WI38 (cell line): ENCODE results near the gene PLAGL2.

Experiments
- H3K4me3 ChIP-seq: 2 replicates; pipeline ENCODE4 v1.5.1; 2011; ENCODE audit warnings: low read depth, mild to moderate bottlenecking, control low read depth, low read length
- TF ChIP-seq, protein P1 (sequence below): IDR thresholded peaks from 2 replicates; pipeline ENCODE4 v1.5.1; 2012; ENCODE audit warnings: low read depth, mild to moderate bottlenecking, control low read depth, low read length

Gene PLAGL2

DNA sequence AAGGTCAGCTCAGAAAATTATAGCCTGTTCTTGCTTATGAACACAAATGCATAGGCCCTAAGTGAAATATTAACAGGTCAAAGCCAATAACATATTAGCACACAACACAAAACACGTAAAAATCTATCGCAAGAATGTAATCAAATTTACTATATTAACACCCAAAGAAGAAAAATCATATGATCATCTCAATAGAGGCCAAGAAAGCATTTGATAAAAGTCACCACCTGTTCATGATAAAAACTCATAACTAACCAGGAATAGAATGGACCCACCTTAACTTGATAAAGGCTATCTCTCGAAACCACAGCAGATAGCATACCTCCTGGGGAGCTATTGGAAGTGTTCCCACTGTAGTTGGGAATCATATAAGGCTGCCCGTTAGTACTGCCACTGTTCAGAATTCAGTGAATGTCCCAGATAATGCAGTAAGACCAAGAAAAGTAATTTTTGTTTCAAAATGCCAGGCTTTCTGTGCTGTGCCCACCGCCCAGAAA is 21.8 kb upstream of the PLAGL2 start:
- TF ChIP-seq, protein P1, sequence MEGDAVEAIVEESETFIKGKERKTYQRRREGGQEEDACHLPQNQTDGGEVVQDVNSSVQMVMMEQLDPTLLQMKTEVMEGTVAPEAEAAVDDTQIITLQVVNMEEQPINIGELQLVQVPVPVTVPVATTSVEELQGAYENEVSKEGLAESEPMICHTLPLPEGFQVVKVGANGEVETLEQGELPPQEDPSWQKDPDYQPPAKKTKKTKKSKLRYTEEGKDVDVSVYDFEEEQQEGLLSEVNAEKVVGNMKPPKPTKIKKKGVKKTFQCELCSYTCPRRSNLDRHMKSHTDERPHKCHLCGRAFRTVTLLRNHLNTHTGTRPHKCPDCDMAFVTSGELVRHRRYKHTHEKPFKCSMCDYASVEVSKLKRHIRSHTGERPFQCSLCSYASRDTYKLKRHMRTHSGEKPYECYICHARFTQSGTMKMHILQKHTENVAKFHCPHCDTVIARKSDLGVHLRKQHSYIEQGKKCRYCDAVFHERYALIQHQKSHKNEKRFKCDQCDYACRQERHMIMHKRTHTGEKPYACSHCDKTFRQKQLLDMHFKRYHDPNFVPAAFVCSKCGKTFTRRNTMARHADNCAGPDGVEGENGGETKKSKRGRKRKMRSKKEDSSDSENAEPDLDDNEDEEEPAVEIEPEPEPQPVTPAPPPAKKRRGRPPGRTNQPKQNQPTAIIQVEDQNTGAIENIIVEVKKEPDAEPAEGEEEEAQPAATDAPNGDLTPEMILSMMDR = no peak
- H3K4me3 ChIP-seq = no peak overlapping the region

DNA sequence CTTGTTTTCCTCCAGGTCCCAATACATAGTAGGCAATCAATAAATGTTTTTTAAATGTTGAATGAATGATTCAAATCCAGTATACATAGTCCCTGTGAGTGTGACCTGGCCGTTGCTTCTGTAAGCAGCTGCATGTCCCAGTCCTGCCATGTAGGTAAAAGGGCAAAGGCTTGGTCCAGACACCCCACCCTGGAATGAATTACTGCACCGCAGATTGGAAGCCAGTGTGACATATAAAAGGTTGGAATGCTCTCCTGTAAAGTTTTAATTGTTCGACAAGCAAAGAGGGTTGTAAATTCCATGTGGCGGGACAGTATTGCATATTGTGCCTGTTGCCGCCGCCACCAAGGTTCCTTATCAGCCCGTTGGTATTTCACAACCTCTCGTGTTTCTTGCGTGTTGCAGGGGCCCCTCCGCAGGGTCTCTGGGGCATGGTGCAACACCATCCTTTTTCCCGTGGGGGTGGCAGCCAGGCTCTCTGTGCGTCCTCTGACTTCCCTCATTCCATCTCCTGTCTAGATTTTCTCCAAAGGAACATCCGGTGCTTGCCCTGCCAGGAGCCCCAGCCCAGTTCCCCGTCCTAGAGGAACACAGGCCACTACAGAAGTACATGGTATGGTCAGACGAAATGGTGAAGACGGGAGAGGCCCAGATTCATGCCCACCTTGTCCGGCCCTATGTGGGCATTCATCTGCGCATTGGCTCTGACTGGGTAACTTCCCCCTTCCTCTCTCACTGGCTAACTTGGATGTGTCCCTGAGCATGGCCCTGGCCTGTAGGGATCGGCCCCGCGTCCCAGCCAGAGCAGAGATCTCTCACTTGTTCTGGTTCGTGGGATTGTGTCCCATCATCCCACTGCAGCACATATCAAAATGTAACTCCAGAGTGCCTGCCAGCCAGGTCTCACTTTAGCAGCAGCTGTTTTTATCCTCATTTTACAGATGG is 20.5 kb upstream of the PLAGL2 start:
- TF ChIP-seq, protein P1 = no peak
- no peak overlapping the region for H3K4me3 ChIP-seq

DNA sequence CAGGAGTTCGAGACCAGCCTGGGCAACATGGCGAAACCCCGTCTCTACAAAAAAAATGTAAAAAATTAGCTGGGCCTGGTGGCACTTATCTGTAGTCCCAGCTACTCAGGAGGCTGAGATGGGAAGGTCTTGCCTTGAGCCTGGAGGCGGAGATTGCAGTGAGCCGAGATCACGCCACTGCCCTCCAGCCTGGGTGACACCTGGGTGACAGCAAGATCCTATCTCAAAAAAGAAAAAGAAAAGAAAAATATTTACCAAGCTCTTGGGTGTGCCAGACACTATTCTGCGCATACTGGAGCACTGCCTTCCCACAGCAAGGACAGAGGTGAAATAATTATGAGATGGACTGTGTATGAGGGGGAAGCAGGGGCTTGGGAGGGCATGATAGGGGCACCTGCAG is 19.8 kb upstream of the PLAGL2 start:
- TF ChIP-seq, protein P1 = no peak
- H3K4me3 ChIP-seq = no peak overlapping the region

DNA sequence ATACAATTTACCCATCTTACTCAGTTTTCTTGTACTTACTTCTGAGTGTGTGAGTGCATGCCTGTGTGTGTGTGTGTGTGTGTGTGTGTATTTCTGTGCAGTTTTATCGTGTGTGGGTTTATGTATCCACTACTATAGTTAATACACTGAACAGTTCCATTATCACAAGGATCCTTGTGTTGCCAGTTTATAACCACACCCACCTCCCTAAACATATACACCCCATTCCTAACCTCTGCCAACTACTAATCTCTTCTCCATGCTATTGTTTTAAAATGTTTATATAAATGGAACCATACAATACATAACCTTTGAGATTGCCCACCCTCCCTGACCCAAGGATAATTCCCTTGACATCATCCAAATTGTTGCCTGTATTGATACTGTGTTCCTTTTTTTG is 18.8 kb upstream of the PLAGL2 start:
- TF ChIP-seq, protein P1 = no peak
- no peak overlapping the region for H3K4me3 ChIP-seq

DNA sequence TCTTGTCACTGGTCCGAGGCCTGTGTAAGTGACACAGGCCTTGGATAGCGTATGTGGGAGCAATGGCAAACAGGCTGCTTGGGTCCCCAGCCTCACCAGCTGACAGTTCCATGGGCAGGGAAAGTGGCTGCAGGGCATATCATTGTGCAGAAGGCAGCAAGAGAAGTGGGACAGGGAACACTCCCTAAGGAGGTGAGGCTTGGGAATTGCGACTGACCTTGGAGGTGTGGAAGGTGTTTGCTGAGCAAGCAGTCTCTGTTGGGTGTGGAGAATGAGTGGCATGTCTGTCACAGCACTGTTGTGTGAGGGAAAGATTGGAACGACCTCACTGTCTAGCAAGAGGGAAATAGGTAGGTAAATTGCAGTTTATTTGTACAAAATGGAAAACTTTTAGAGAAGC is 16.9 kb upstream of the PLAGL2 start:
- H3K4me3 ChIP-seq = no peak overlapping the region
- TF ChIP-seq, protein P1 = no peak

DNA sequence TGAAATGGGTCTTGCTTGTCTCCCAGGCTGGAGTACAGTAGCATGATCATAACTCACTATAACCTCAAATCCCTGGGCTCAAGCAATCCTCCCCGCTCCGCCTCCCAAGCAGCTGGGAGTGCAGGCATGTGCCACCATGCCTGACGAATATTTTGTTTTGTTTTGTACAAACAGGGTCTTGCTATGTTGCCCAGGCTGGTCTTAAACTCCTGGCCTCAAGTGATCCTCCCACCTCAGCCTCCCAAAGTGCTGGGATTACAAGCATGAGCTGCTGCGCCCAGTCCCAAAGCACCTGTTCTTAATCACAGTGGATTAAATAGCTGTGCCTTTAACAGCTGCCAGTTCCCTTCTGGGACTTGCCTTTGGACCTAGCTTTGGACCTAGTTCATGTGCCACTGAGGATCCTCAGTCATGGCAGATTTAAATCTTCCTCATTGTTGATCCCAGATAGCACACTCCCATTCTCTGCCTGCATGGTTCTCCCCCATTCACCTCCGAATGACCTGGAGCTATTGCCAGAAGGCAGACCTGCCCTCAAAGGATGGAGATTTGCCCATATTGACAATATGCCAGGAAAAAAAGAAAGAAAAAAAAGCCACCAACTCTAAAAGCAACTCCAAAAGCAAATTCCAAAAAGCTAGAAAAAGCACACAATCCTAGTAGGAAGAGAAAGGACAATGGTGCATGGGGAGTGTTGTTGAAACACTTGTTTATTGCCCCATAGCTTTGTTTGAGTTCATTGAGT is 10.8 kb upstream of the PLAGL2 start:
- H3K4me3 ChIP-seq = no peak overlapping the region
- TF ChIP-seq, protein P1 = no peak
